ENCODE results near the gene ANXA1.
A peak's percentile ranks its signal among the peaks of the same experiment; 100 is the strongest.
"Not testable (repeated sequence)": the region's sequence is repeated elsewhere in the genome, so short reads cannot be mapped to it uniquely, and the experiment has no call there.

The ANXA1 gene

DNA sequence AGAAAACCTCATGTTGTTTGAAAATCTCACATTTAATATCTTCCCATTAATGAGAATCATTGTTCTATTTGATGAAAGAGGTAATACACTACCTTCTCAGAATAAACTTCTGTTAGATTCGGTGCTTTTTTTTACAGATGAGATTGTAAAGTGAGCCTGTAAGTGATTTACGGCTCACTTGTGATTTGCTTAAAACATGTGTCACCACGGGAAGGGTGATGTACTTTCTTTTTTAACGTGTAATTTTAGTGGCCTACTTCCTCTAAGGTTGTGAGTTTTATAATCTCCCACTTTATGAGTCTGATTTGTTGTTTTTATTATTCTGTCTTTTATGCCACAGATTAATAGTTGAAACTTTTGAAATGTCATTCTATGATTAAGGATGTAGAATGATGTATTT lies 15.9 kb downstream of the ANXA1 start:
- DNase-seq (ENCODE audit: low spot score) = no peak
- no peak for FAIRE-seq

DNA sequence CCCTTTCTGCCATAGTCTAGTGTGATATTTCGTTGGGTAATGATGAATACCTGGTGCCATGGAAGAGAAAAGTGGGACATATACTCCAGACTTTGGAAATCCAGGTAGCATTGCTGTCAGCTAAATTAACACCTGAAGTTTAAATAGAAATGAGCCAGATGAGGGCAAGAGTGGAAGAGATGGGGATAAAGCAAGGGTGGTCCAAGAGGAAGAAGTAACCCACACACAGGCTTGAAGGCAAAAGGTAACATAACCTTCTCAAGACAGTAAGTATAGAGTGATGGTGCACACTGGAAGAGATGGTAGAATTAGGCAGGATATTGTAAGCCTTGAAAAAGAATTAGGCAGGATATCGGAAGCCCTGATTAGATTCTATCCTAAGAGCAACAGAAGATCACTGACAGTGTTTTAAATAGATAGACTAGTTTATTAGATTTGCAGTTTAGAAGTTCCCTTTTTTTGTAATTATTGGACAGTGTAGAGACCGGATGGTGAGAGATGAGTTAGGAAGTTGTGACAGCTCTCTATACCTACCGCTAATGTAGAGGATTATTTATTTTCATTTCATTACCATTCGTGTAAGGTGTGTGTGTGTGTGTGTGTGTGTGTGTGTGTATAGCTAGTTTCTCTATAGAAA lies 16.8 kb downstream of the ANXA1 start:
- no peak for DNase-seq (ENCODE audit: low spot score)
- no peak for FAIRE-seq

DNA sequence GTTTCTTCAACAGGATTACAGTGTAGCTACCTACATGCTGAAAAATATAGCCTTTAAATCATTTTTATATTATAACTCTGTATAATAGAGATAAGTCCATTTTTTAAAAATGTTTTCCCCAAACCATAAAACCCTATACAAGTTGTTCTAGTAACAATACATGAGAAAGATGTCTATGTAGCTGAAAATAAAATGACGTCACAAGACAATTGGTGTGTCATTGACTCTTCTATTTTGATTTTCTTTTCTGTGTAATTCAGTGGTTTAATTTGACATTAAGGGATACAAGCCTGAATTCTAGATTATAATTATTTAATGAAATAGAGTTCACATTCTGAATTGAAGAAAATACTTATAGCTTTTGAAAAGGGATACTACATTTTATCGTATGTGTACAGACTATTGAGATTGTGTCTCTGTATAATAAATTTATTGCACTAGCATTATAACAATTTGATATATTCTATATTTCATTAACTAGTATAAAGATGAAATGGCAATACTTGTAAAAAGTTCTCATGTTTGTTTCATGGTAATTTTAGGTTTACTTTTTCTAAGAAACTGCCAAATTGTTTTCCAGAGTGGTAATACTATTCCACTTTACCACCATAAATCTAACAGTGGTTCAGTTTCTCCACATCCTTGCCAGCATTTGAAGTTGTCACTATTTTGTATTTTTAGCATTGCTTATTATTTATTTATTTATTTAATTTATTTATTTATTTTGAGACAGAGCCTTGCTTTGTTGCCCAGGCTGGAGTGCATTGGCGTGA lies 18.7 kb downstream of the ANXA1 start:
- no peak for DNase-seq (ENCODE audit: low spot score)
- peak; percentile 46 for FAIRE-seq

- DNase-seq (ENCODE audit: low spot score) = no peak
- no peak for FAIRE-seq
These were observed 21.2 kb downstream of the ANXA1 start for GRCh38 chr9:73172901-73173215.

GRCh38 chr9:73173557-73174329 lies 22.1 kb downstream of the ANXA1 start:
- FAIRE-seq (no peak), DNase-seq (ENCODE audit: low spot score) (no peak)

DNA sequence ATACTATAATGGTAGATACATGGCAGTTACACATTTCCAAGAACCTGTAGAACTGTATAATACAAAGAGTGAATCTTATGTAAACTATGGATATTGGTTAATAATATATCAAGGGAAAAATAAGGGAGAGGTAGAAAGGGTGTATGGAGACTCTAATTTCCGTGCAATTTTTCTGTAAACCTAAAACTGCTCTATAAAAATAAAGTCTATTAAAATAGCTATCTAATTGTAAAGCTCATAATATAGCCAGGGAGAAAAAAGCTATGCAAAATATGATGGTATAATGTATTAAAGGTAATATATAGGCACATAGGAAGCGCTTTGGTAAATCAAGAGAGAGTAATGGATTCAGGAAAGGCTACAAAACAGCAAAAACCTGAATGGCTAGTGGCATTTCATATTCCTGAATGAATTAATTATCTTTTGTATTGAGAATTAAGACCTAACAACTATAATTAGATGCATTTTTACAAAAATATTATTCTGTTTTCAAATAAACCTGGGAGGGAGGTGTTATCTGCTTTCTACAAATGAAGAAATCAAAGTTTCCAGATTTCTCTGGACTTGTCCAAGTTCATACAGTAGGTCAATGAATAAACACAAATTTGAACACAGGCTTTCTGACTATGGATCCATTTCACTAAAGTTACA lies 22.8 kb downstream of the ANXA1 start:
- FAIRE-seq (no peak), DNase-seq (ENCODE audit: low spot score) (no peak)

- FAIRE-seq = peak; percentile 90
- DNase-seq (ENCODE audit: low spot score) = peak; percentile 94
These were observed 24.8 kb downstream of the ANXA1 start for GRCh38 chr9:73176450-73176875.

DNA sequence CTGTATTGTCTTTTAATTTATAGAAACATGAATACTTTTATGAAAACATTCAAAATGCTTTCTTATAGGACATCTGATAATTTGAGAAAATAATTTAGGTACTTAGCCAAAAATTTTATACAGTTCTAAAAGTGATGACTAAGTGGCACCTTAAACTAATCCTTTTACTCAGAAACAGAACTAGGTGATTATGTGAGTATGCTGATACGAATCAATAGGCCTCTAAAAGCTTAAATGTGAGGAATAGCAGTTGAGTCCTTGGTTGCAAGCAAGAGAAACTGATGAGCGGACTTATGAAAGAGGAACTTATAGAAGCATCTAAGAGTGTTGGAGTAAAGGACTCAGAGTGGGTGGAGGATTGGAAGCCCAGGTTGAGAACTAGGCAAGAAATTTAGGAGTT lies 26.4 kb downstream of the ANXA1 start:
- DNase-seq (ENCODE audit: low spot score) (no peak), FAIRE-seq (peak; percentile 31)

GRCh38 chr9:73179589-73179988 lies 27.9 kb downstream of the ANXA1 start:
- FAIRE-seq = peak; percentile 91

GRCh38 chr9:73180403-73180802 lies 28.7 kb downstream of the ANXA1 start:
- FAIRE-seq (peak; percentile 68), DNase-seq (ENCODE audit: low spot score) (no peak)

More at GRCh38 chr9:73179589-73179988, 27.9 kb downstream of the ANXA1 start:
- DNase-seq (ENCODE audit: low spot score) = peak; percentile 76

GRCh38 chr9:73182928-73183327 lies 31.3 kb downstream of the ANXA1 start:
- no peak for FAIRE-seq

DNA sequence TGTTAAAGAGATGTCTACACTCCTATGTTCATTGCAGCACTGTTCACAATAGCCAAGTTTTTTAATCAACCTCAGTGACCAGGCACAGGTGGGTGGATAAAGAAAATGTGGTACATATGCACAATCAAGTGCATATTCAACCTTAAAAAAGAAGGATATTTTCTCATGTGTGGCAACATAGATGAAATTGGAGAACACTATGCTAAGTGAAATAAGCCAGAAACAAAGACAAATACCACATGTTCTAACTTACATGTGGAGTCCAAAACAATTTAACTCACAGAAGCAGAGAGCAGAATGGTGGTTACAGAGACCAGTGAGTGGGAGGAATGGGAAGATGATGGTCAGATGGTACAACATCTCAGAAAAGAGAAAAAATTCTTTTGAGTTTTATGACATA lies 31.8 kb downstream of the ANXA1 start:
- DNase-seq (ENCODE audit: low spot score) (no peak), FAIRE-seq (no peak)

More at GRCh38 chr9:73182928-73183327, 31.3 kb downstream of the ANXA1 start:
- DNase-seq (ENCODE audit: low spot score) = no peak

DNA sequence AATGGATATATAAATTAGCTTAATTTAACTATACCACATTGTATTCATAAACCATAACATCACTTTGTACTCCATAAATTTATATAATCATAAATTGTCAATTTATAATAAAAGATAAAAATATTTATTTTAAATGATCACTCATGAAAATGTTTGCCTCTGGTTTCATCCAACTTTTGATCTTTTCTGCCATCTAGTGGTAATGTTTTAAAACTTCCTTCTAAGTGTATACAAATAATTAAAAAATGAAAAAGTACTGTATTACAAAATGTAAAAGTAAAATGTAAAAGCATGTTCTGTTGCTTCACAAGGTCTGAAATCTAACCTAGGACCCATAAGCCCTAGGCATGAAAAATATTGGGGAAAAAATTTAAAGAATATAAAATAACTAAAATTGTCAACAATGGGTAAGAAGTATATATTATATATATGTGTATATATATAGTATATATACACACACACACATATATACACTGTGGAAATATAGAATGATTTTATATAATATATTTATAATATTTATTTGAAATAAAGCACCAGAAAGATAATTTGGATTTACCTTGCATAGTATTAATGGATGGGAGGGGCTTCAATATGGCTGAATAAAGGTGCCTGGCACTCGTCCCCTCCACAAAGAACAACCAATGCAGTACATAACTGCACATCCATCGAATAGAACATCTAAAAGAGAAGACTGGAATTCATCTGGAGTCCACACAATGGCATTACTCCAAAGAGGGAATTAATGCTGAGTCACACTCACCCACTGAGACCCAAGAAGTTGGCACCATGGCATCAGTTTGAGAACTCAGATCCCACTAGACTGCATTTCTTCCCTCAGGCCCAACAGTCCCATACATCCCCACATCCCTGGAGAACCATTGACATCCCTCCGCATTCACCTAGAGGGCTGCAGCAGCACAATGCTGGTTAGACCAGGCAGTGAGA lies 32.5 kb downstream of the ANXA1 start:
- peak; percentile 56 for DNase-seq (ENCODE audit: low spot score)
- FAIRE-seq = peak; percentile 97

GRCh38 chr9:73191109-73191508 lies 39.4 kb downstream of the ANXA1 start:
- FAIRE-seq; DNase-seq (ENCODE audit: low spot score): not testable (repeated sequence)

GRCh38 chr9:73194284-73194683 lies 42.6 kb downstream of the ANXA1 start:
- no peak for DNase-seq (ENCODE audit: low spot score)
- no peak for FAIRE-seq

DNA sequence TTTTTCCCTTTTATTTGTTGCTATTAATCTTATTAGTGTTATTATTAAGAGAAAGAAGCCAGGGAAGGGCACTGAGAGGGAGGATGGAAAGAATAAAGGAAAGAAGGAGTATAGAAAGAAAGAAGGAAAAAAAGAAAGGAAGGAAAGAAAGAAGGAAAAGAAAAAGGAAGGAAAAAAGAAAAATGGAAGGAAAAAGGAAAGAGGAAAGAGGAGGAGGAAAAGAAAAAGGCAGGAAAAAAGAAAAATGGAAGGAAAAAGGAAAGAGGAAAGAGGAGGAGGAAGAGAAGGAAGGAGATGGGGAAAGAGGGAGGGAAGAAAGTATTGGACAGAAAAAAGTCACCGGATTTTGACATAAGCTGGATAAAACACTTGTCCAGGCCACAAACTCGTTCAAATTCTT lies 47.8 kb downstream of the ANXA1 start:
- no peak for FAIRE-seq

DNA sequence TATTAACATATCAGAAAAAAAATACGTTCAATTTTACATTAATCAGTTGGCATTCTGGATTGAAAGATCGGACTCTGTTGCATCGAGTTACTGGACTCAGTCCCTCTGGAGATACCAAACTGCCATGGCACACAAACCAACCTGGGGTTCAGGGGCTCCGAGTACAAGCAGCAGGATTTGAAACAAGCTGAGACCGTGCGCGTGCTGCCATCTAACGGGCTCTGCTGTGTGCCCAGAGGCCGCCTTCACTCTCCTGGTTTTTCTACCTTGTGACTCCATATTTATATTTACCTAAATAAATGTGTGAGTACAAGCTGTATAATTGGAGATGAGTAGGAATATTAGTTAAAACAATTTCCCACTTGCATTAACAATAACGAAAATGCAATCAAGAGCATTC lies 48.2 kb downstream of the ANXA1 start:
- FAIRE-seq (no peak), DNase-seq (ENCODE audit: low spot score) (no peak)

More for the DNA sequence above, 47.8 kb downstream of the ANXA1 start:
- DNase-seq (ENCODE audit: low spot score) = no peak

- DNase-seq (ENCODE audit: low spot score) (peak; percentile 31), FAIRE-seq (peak; percentile 84)
These were observed 49.2 kb downstream of the ANXA1 start for GRCh38 chr9:73200694-73201452.

DNA sequence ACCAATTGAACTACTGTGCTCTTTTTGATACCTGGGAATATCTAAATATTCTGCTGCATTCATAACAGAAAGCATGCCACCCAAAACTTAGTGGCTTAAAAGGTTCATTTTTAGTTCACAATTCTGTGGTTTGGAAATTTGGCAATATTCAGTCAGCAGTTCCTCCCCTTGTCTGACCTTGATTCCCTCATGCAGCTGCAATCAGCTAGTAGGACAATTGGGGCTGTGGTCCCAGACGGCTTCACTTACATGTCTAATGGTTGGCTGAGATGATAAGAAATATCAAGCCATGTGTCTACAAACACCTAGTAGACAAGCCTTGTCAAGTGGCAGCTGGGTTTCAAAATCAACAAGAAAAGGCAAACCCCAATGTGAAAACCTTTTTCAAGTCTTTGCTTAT lies 51.3 kb downstream of the ANXA1 start:
- FAIRE-seq (no peak), DNase-seq (ENCODE audit: low spot score) (no peak)

DNA sequence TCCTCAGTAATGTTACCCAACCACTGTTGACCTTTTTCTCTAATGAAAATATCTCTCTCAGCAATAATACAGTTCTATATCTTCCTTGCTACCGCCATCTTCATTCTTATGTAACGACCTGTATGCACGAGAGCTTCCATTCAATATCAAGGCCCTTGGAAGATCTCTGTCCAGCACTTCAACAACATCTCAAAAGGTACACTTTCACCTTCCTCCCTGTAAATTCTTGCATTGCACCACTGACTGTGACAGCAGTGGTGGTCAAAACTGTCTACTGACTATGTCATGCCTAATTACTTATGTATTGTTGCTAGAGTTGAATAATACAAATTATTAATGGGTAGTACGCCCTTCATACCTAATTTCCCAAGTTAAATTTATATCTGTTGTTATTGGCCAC lies 53.3 kb downstream of the ANXA1 start:
- FAIRE-seq (no peak), DNase-seq (ENCODE audit: low spot score) (no peak)
